Activated naive CD4-positive, alpha-beta T cell treated with anti-CD3 and anti-CD28 coated beads, Interleukin-2, amount 50 U/mL, for 16 hours (primary cell): ENCODE measurements around the gene CD9.
"Not testable (repeated sequence)": the region's sequence is repeated elsewhere in the genome, so short reads cannot be mapped to it uniquely, and the experiment has no call there.

Source experiments
- DNase-seq: peaks from one replicate; pipeline ENCODE4 v3.0.0-alpha.2; 2020

The CD9 gene

GRCh38 chr12:6199531-6200255 is 507 bp upstream of the CD9 start:
- no peak for DNase-seq

- DNase-seq: no peak
Measured at GRCh38 chr12:6201213-6201608, 1.0 kb downstream of the CD9 start.

GRCh38 chr12:6201826-6202225 is 1.6 kb downstream of the CD9 start:
- no peak for DNase-seq

- no peak for DNase-seq
Measured at GRCh38 chr12:6202304-6202703, 2.1 kb downstream of the CD9 start.

GRCh38 chr12:6202846-6203245 is 2.6 kb downstream of the CD9 start:
- no peak for DNase-seq

GRCh38 chr12:6203601-6204000 is 3.4 kb downstream of the CD9 start:
- no peak for DNase-seq

- no peak for DNase-seq
Measured at GRCh38 chr12:6204533-6205143, 4.4 kb downstream of the CD9 start.

GRCh38 chr12:6205144-6205539 is 4.9 kb downstream of the CD9 start:
- DNase-seq: no peak

- no peak for DNase-seq
Measured at GRCh38 chr12:6205761-6206160, 5.6 kb downstream of the CD9 start.

GRCh38 chr12:6206327-6206726 is 6.1 kb downstream of the CD9 start:
- no peak for DNase-seq

- no peak for DNase-seq
Measured at GRCh38 chr12:6207259-6207925, 7.2 kb downstream of the CD9 start.

GRCh38 chr12:6208130-6208529 is 7.9 kb downstream of the CD9 start:
- DNase-seq: no peak

GRCh38 chr12:6209428-6209827 is 9.2 kb downstream of the CD9 start:
- not testable (repeated sequence) for DNase-seq

GRCh38 chr12:6211421-6211869 is 11.2 kb downstream of the CD9 start:
- no peak for DNase-seq

GRCh38 chr12:6212086-6212485 is 11.9 kb downstream of the CD9 start:
- no peak for DNase-seq

GRCh38 chr12:6213969-6214368 is 13.8 kb downstream of the CD9 start:
- DNase-seq: no peak

GRCh38 chr12:6214633-6215032 is 14.4 kb downstream of the CD9 start:
- no peak for DNase-seq

- no peak for DNase-seq
Measured at GRCh38 chr12:6215120-6215807, 15.1 kb downstream of the CD9 start.

- DNase-seq: no peak
Measured at GRCh38 chr12:6215932-6216494, 15.8 kb downstream of the CD9 start.

- no peak for DNase-seq
Measured at GRCh38 chr12:6216581-6216980, 16.4 kb downstream of the CD9 start.

GRCh38 chr12:6218347-6218925 is 18.2 kb downstream of the CD9 start:
- DNase-seq: no peak

- DNase-seq: no peak
Measured at GRCh38 chr12:6219980-6220379, 19.8 kb downstream of the CD9 start.

- no peak for DNase-seq
Measured at GRCh38 chr12:6221146-6221545, 20.9 kb downstream of the CD9 start.
